ENCODE measurements around the gene IMMP2L.
"Not testable (repeated sequence)": the region's sequence is repeated elsewhere in the genome, so short reads cannot be mapped to it uniquely, and the experiment has no call there.

The IMMP2L gene

GRCh38 chr7:110962374-110962773 is 599.9 kb downstream of the IMMP2L start:
- DNase-seq, result no peak

GRCh38 chr7:110960811-110961210 is 601.5 kb downstream of the IMMP2L start:
- no peak for DNase-seq

GRCh38 chr7:110948280-110948679 is 614.0 kb downstream of the IMMP2L start:
- DNase-seq, result no peak

- no peak for DNase-seq
These were observed 614.9 kb downstream of the IMMP2L start for GRCh38 chr7:110947408-110947807.

- no peak for DNase-seq
These were observed 617.2 kb downstream of the IMMP2L start for GRCh38 chr7:110944966-110945644.

- DNase-seq, result no peak
These were observed 617.8 kb downstream of the IMMP2L start for GRCh38 chr7:110944448-110944847.

- no peak for DNase-seq
These were observed 618.5 kb downstream of the IMMP2L start for GRCh38 chr7:110943701-110944345.

- no peak for DNase-seq
These were observed 620.9 kb downstream of the IMMP2L start for GRCh38 chr7:110941385-110941784.

- no peak for DNase-seq
These were observed 621.5 kb downstream of the IMMP2L start for GRCh38 chr7:110940756-110941155.

GRCh38 chr7:110938165-110938564 is 624.1 kb downstream of the IMMP2L start:
- no peak for DNase-seq

GRCh38 chr7:110936665-110937064 is 625.6 kb downstream of the IMMP2L start:
- not testable (repeated sequence) for DNase-seq

- no peak for DNase-seq
These were observed 632.6 kb downstream of the IMMP2L start for GRCh38 chr7:110929480-110930249.

- DNase-seq, result no peak
These were observed 639.4 kb downstream of the IMMP2L start for GRCh38 chr7:110922906-110923305.

- no peak for DNase-seq
These were observed 640.6 kb downstream of the IMMP2L start for GRCh38 chr7:110921595-110922151.

- no peak for DNase-seq
These were observed 643.2 kb downstream of the IMMP2L start for GRCh38 chr7:110918949-110919548.

GRCh38 chr7:110914263-110914662 is 648.0 kb downstream of the IMMP2L start:
- no peak for DNase-seq

GRCh38 chr7:110911632-110912031 is 650.7 kb downstream of the IMMP2L start:
- no peak for DNase-seq

- DNase-seq, result no peak
These were observed 653.2 kb downstream of the IMMP2L start for GRCh38 chr7:110909117-110909516.

GRCh38 chr7:110905773-110906566 is 656.3 kb downstream of the IMMP2L start:
- no peak for DNase-seq

- no peak for DNase-seq
These were observed 663.8 kb downstream of the IMMP2L start for GRCh38 chr7:110898516-110898915.

GRCh38 chr7:110897538-110897937 is 664.8 kb downstream of the IMMP2L start:
- no peak for DNase-seq

GRCh38 chr7:110894111-110894510 is 668.2 kb downstream of the IMMP2L start:
- DNase-seq, result no peak
